IPS-18c (cell line): ENCODE measurements around the gene AACS.
"Not testable (repeated sequence)": the region's sequence is repeated elsewhere in the genome, so short reads cannot be mapped to it uniquely, and the experiment has no call there.

Experiments
- H3K4me3 ChIP-seq: 2 replicates; pipeline ENCODE4 v1.7.0; 2013; ENCODE audit warnings: low read depth, mild to moderate bottlenecking, low read length, moderate library complexity; ENCODE audit not compliant: insufficient read depth
- H3K9me3 ChIP-seq: one replicate; pipeline ENCODE4 v1.6.1; 2013; ENCODE audit warnings: mild to moderate bottlenecking, low read length, moderate library complexity; ENCODE audit not compliant: control insufficient read depth, insufficient read depth

The AACS gene

GRCh38 chr12:125076103-125076502 lies 10.9 kb downstream of the AACS start:
- H3K4me3 ChIP-seq, result no peak overlapping the region
- no peaks in the 10 kb centered on the region for H3K9me3 ChIP-seq

GRCh38 chr12:125079084-125079483 lies 13.8 kb downstream of the AACS start:
- Histone ChIP-seq H3K9me3 (no peaks in the 10 kb centered on the region), H3K4me3 (no peak overlapping the region)

GRCh38 chr12:125079648-125080645 lies 14.7 kb downstream of the AACS start:
- H3K9me3 ChIP-seq, result no peaks in the 10 kb centered on the region
- no peak overlapping the region for H3K4me3 ChIP-seq

- Histone ChIP-seq H3K9me3 (no peaks in the 10 kb centered on the region), H3K4me3 (no peak overlapping the region)
These were observed 16.2 kb downstream of the AACS start for GRCh38 chr12:125081427-125081826.

- Histone ChIP-seq H3K4me3 (no peak overlapping the region), H3K9me3 (no peaks in the 10 kb centered on the region)
These were observed 17.8 kb downstream of the AACS start for GRCh38 chr12:125083072-125083471.

GRCh38 chr12:125088199-125088598 lies 23.0 kb downstream of the AACS start:
- H3K9me3 ChIP-seq, H3K4me3 ChIP-seq: not testable (repeated sequence)

- no peaks in the 10 kb centered on the region for H3K9me3 ChIP-seq
These were observed 23.8 kb downstream of the AACS start for GRCh38 chr12:125089083-125089482.

GRCh38 chr12:125089626-125090025 lies 24.4 kb downstream of the AACS start:
- no peak overlapping the region for H3K4me3 ChIP-seq
- no peaks in the 10 kb centered on the region for H3K9me3 ChIP-seq

More at GRCh38 chr12:125089083-125089482, 23.8 kb downstream of the AACS start:
- H3K4me3 ChIP-seq, result no peak overlapping the region

GRCh38 chr12:125090437-125090836 lies 25.2 kb downstream of the AACS start:
- no peak overlapping the region for H3K4me3 ChIP-seq

GRCh38 chr12:125091401-125091800 lies 26.2 kb downstream of the AACS start:
- H3K4me3 ChIP-seq, result no peak overlapping the region
- H3K9me3 ChIP-seq, result peaks cover 2% of the 10 kb centered on the region

More at GRCh38 chr12:125090437-125090836, 25.2 kb downstream of the AACS start:
- H3K9me3 ChIP-seq, result no peaks in the 10 kb centered on the region

GRCh38 chr12:125092108-125092871 lies 27.1 kb downstream of the AACS start:
- peaks cover 2% of the 10 kb centered on the region for H3K9me3 ChIP-seq
- no peak overlapping the region for H3K4me3 ChIP-seq

GRCh38 chr12:125092872-125093680 lies 27.8 kb downstream of the AACS start:
- no peak overlapping the region for H3K4me3 ChIP-seq
- H3K9me3 ChIP-seq, result peaks cover 2% of the 10 kb centered on the region

- peaks cover 2% of the 10 kb centered on the region for H3K9me3 ChIP-seq
- no peak overlapping the region for H3K4me3 ChIP-seq
These were observed 28.6 kb downstream of the AACS start for GRCh38 chr12:125093681-125094330.

- peaks cover 2% of the 10 kb centered on the region for H3K9me3 ChIP-seq
- H3K4me3 ChIP-seq, result no peak overlapping the region
These were observed 31.7 kb downstream of the AACS start for GRCh38 chr12:125096894-125097293.

- Histone ChIP-seq H3K9me3 (peaks cover 2% of the 10 kb centered on the region), H3K4me3 (no peak overlapping the region)
These were observed 32.2 kb downstream of the AACS start for GRCh38 chr12:125097427-125097826.

- Histone ChIP-seq H3K9me3 (peaks cover 2% of the 10 kb centered on the region), H3K4me3 (no peak overlapping the region)
These were observed 33.6 kb downstream of the AACS start for GRCh38 chr12:125098676-125099408.
